ENCODE results near the gene DCTN4.

The DCTN4 gene

GRCh38 chr5:150658699-150659265 lies 100.0 kb downstream of the DCTN4 start:
- no peak overlapping the region for H3K4me3 ChIP-seq (ENCODE audit: control insufficient read depth, low read depth, low read length)
- no peak for DNase-seq (ENCODE audit: low read depth)
- no peak for TF ChIP-seq CTCF (conservative IDR thresholded peaks at IDR 0.05; ENCODE audit: control insufficient read depth, insufficient read depth, low read depth, low read length)

Data from fibroblast of mammary gland (primary cell).